ENCODE results near the gene MYO3B.

MYO3B gene

DNA sequence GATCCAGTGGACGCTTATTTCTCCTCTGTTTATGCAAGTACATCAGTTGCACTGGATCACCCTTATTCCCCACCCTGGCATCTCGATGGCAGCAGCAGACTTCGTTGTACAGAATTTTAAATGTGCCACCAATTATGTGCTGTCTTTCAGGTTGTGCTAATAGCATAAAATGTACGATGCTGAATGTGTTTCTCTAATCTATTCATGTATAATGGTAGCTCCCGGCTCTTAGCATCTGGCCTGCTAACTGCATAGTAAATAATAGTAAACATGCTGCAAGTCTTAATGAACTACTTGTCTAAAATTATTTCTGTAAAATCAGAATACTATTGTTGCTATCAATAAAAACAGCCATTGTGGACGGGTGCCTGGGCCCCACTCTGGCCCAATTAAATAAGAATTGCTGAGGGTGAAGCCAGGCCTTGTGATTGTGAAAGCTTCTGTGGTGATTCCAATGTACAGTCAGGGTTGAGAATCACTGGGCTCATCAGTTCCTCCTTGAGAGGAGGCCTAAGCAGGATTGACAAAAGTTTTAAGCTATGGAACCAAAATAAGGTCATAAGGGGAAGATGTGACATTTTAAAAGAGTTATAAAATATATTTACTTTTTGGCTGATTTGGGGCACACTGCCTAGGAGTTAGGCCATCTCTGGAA lies 14.4 kb upstream of the MYO3B start:
- H3K9ac ChIP-seq (ENCODE audit: low read length): no peak overlapping the region
- no peak overlapping the region for H3K4me2 ChIP-seq (ENCODE audit: low read length)
- H3K14ac ChIP-seq (ENCODE audit: low read length): no peak overlapping the region
- no peak overlapping the region for H3K27ac ChIP-seq (ENCODE audit: low read depth, low read length)
- H3K4me3 ChIP-seq (ENCODE audit: low read depth, low read length): no peak overlapping the region
- no peaks in the 10 kb centered on the region for H3K79me2 ChIP-seq (ENCODE audit: control insufficient read depth, insufficient read depth, low read length, poor library complexity)
- H3K23ac ChIP-seq (ENCODE audit: low read length): no peak overlapping the region
- H4K8ac ChIP-seq (ENCODE audit: low read depth, low read length): no peak overlapping the region
- H3K9me3 ChIP-seq (ENCODE audit: insufficient read depth, low read depth, low read length): peaks cover 2% of the 10 kb centered on the region
- no peak overlapping the region for H2BK120ac ChIP-seq (ENCODE audit: insufficient read depth, low read length, poor library complexity)
- H4K91ac ChIP-seq (ENCODE audit: low read depth, low read length): no peak overlapping the region
- H3K27me3 ChIP-seq (ENCODE audit: insufficient read depth, low read length): no peaks in the 10 kb centered on the region
- no peaks in the 10 kb centered on the region for H3K36me3 ChIP-seq (ENCODE audit: control insufficient read depth in 1 of 2, insufficient read depth in 2 of 2, low read length in 2 of 2)
- H2BK5ac ChIP-seq (ENCODE audit: low read depth, low read length, poor library complexity): no peak overlapping the region
- no peak overlapping the region for H4K12ac ChIP-seq (ENCODE audit: low read depth, low read length)
- H2AK5ac ChIP-seq (ENCODE audit: low read length): no peak overlapping the region
- no peak for DNase-seq
- no peaks in the 10 kb centered on the region for H3K79me1 ChIP-seq (ENCODE audit: low read length)
- H3K4me1 ChIP-seq (ENCODE audit: control insufficient read depth in 1 of 2, insufficient read depth in 2 of 2, low read length in 2 of 2): no peaks in the 10 kb centered on the region
- H3K18ac ChIP-seq (ENCODE audit: low read length): no peak overlapping the region
- H3K4ac ChIP-seq (ENCODE audit: low read depth, low read length): no peak overlapping the region
- no CpG with 5 or more reads among the region's 6 CpGs for WGBS (ENCODE audit: extremely low coverage, insufficient coverage, insufficient read length)
- H2BK12ac ChIP-seq (ENCODE audit: low read length): no peak overlapping the region
- H2AFZ ChIP-seq (ENCODE audit: insufficient read depth, low read length, poor library complexity): no peak overlapping the region

DNA sequence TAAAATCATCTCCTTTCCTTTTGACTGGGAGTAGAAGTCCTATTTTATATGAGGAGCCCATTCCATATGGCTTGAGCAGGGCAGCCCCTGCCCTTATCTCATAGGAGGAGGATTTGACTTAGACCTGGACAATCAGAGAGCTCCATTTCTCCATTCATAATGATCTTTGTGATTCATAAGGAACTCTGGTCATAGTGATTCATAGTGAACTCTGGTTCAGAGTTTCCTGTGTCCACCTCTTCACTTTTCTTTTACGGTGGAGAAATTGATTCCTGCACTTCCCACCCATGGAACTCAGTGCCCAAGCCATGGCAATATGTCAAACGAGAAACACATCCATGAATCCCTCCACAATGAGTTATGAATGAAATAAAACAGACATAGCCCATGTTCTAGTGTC lies 12.8 kb upstream of the MYO3B start:
- Histone ChIP-seq H2BK5ac (ENCODE audit: low read depth, low read length, poor library complexity) (no peak overlapping the region), H4K8ac (ENCODE audit: low read depth, low read length) (no peak overlapping the region), H3K27me3 (ENCODE audit: insufficient read depth, low read length) (no peaks in the 10 kb centered on the region), H3K27ac (ENCODE audit: low read depth, low read length) (no peak overlapping the region), H2AFZ (ENCODE audit: insufficient read depth, low read length, poor library complexity) (no peak overlapping the region), H3K18ac (ENCODE audit: low read length) (no peak overlapping the region), H3K79me2 (ENCODE audit: control insufficient read depth, insufficient read depth, low read length, poor library complexity) (no peaks in the 10 kb centered on the region), H2BK12ac (ENCODE audit: low read length) (no peak overlapping the region), H2BK120ac (ENCODE audit: insufficient read depth, low read length, poor library complexity) (no peak overlapping the region), H3K14ac (ENCODE audit: low read length) (no peak overlapping the region), H3K23ac (ENCODE audit: low read length) (no peak overlapping the region), H3K4me2 (ENCODE audit: low read length) (no peak overlapping the region), H3K4me1 (ENCODE audit: control insufficient read depth in 1 of 2, insufficient read depth in 2 of 2, low read length in 2 of 2) (no peaks in the 10 kb centered on the region), H3K36me3 (ENCODE audit: control insufficient read depth in 1 of 2, insufficient read depth in 2 of 2, low read length in 2 of 2) (no peaks in the 10 kb centered on the region), H3K9me3 (ENCODE audit: insufficient read depth, low read depth, low read length) (peaks cover 2% of the 10 kb centered on the region), H3K79me1 (ENCODE audit: low read length) (no peaks in the 10 kb centered on the region), H3K4ac (ENCODE audit: low read depth, low read length) (no peak overlapping the region), H4K91ac (ENCODE audit: low read depth, low read length) (no peak overlapping the region), H4K12ac (ENCODE audit: low read depth, low read length) (no peak overlapping the region), H2AK5ac (ENCODE audit: low read length) (no peak overlapping the region), H3K4me3 (ENCODE audit: low read depth, low read length) (no peak overlapping the region), H3K9ac (ENCODE audit: low read length) (no peak overlapping the region)
- no CpG with 5 or more reads among the region's 2 CpGs for WGBS (ENCODE audit: extremely low coverage, insufficient coverage, insufficient read length)
- DNase-seq: no peak

- no peaks in the 10 kb centered on the region for H3K79me2 ChIP-seq (ENCODE audit: control insufficient read depth, insufficient read depth, low read length, poor library complexity)
- H4K91ac ChIP-seq (ENCODE audit: low read depth, low read length): no peak overlapping the region
- no peak overlapping the region for H2AK5ac ChIP-seq (ENCODE audit: low read length)
- H2BK12ac ChIP-seq (ENCODE audit: low read length): no peak overlapping the region
- no peak overlapping the region for H2AFZ ChIP-seq (ENCODE audit: insufficient read depth, low read length, poor library complexity)
- H3K4me1 ChIP-seq (ENCODE audit: control insufficient read depth in 1 of 2, insufficient read depth in 2 of 2, low read length in 2 of 2): no peaks in the 10 kb centered on the region
- no peak overlapping the region for H3K27ac ChIP-seq (ENCODE audit: low read depth, low read length)
- WGBS (ENCODE audit: extremely low coverage, insufficient coverage, insufficient read length): no CpG with 5 or more reads among the region's 1 CpG
- H3K36me3 ChIP-seq (ENCODE audit: control insufficient read depth in 1 of 2, insufficient read depth in 2 of 2, low read length in 2 of 2): no peaks in the 10 kb centered on the region
- H3K4me2 ChIP-seq (ENCODE audit: low read length): no peak overlapping the region
- no peak overlapping the region for H2BK5ac ChIP-seq (ENCODE audit: low read depth, low read length, poor library complexity)
- no peaks in the 10 kb centered on the region for H3K27me3 ChIP-seq (ENCODE audit: insufficient read depth, low read length)
- H3K4me3 ChIP-seq (ENCODE audit: low read depth, low read length): no peak overlapping the region
- H3K4ac ChIP-seq (ENCODE audit: low read depth, low read length): no peak overlapping the region
- no peak overlapping the region for H3K14ac ChIP-seq (ENCODE audit: low read length)
- no peaks in the 10 kb centered on the region for H3K79me1 ChIP-seq (ENCODE audit: low read length)
- H2BK120ac ChIP-seq (ENCODE audit: insufficient read depth, low read length, poor library complexity): no peak overlapping the region
- no peak overlapping the region for H4K12ac ChIP-seq (ENCODE audit: low read depth, low read length)
- no peak overlapping the region for H4K8ac ChIP-seq (ENCODE audit: low read depth, low read length)
- no peak overlapping the region for H3K18ac ChIP-seq (ENCODE audit: low read length)
- H3K23ac ChIP-seq (ENCODE audit: low read length): no peak overlapping the region
- H3K9ac ChIP-seq (ENCODE audit: low read length): no peak overlapping the region
- DNase-seq: no peak
- H3K9me3 ChIP-seq (ENCODE audit: insufficient read depth, low read depth, low read length): peaks cover 2% of the 10 kb centered on the region
Observed at GRCh38 chr2:170166735-170167134, 11.2 kb upstream of the MYO3B start.

DNA sequence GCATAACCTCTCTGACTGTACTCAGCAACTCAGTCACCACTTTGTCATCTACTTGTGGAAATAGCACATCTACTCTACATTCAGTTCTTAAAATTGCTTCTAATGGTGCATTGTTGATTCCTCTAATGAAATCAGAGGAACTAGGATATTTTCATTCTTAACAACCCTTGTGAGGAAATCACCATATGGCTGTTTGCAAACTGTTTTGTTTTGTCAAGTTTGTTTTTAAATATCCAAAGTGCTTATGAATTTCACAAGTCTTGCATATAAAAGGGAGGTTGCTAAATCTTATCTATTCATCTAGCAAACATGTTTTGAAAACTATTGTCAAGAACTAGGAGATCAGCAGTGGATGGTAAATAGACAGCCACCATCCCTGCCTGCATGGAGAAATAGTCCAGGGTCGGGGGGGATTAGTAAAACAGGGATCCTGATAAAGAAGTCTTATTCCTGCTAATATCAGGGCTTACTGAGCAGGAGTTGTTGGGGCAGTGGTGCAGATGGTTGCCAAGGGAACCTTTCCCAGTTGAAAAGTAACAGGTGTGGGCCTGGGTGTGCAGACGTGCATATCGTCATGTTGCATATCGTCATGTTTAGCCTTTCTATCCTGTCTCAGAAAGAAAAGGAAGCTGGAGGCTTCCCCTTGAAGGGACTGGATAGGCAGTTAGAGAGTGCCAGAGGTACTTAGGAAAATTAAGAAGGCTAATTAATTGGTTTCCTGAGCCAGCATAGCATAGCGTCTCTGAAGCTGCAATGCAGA lies 7.5 kb upstream of the MYO3B start:
- no peak overlapping the region for H2AFZ ChIP-seq (ENCODE audit: insufficient read depth, low read length, poor library complexity)
- H2AK5ac ChIP-seq (ENCODE audit: low read length): no peak overlapping the region
- no peak overlapping the region for H4K8ac ChIP-seq (ENCODE audit: low read depth, low read length)
- H3K4ac ChIP-seq (ENCODE audit: low read depth, low read length): no peak overlapping the region
- no peaks in the 10 kb centered on the region for H3K4me1 ChIP-seq (ENCODE audit: control insufficient read depth in 1 of 2, insufficient read depth in 2 of 2, low read length in 2 of 2)
- peak in 1 of 2 donors; percentile 52 for DNase-seq
- H3K27ac ChIP-seq (ENCODE audit: low read depth, low read length): no peak overlapping the region
- no peaks in the 10 kb centered on the region for H3K36me3 ChIP-seq (ENCODE audit: control insufficient read depth in 1 of 2, insufficient read depth in 2 of 2, low read length in 2 of 2)
- H3K9me3 ChIP-seq (ENCODE audit: insufficient read depth, low read depth, low read length): no peaks in the 10 kb centered on the region
- H2BK5ac ChIP-seq (ENCODE audit: low read depth, low read length, poor library complexity): no peak overlapping the region
- no peak overlapping the region for H3K9ac ChIP-seq (ENCODE audit: low read length)
- no peak overlapping the region for H3K18ac ChIP-seq (ENCODE audit: low read length)
- H3K27me3 ChIP-seq (ENCODE audit: insufficient read depth, low read length): no peaks in the 10 kb centered on the region
- no peaks in the 10 kb centered on the region for H3K79me1 ChIP-seq (ENCODE audit: low read length)
- no peak overlapping the region for H2BK120ac ChIP-seq (ENCODE audit: insufficient read depth, low read length, poor library complexity)
- H3K79me2 ChIP-seq (ENCODE audit: control insufficient read depth, insufficient read depth, low read length, poor library complexity): no peaks in the 10 kb centered on the region
- no peak overlapping the region for H4K91ac ChIP-seq (ENCODE audit: low read depth, low read length)
- H4K12ac ChIP-seq (ENCODE audit: low read depth, low read length): no peak overlapping the region
- H3K23ac ChIP-seq (ENCODE audit: low read length): no peak overlapping the region
- no peak overlapping the region for H3K4me2 ChIP-seq (ENCODE audit: low read length)
- H3K4me3 ChIP-seq (ENCODE audit: low read depth, low read length): no peak overlapping the region
- WGBS (ENCODE audit: extremely low coverage, insufficient coverage, insufficient read length): no CpG with 5 or more reads among the region's 5 CpGs
- H3K14ac ChIP-seq (ENCODE audit: low read length): no peak overlapping the region
- H2BK12ac ChIP-seq (ENCODE audit: low read length): no peak overlapping the region

Measured in trophoblast cell (in vitro differentiated cells and primary cell).